Measurements from ENCODE around the gene MPHOSPH8.

DNA sequence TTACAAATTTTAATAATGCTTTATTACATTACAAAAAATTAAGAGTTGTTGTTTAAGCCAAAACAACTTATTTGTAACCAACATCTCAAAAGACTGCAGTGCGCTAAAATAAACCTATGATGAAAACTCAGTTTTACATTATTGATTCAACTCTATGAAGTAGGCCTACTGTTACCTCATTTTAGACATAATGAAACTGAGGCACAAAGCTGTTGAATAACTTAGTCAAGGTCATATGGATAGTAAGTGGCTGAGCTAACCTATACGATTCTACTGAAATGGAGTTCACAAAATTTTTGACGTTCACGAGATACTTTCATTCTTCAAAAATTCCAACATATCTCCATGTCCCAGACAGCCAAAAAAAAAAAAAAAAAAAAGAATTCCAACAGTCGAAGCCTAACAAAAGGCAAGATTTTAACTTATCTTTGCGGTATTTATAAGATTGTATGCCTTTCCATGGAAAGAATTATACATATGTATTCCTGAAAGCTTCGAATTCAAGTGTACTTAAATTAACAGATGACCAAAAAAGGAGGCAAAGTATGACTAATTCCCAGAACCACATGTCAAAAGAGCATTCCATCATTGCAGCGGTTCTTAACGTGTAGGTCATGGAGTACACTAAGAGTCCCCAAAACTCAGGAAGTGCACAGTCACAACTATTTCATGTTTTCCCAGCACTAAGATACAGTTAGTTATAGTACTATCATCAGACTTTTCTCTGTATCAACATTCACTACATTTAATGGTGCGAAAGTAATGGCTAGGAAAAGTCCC, 79.9 kb downstream of the MPHOSPH8 start:
- TF ChIP-seq POLR2A (IDR thresholded peaks at IDR 0.05): no peak
- TF ChIP-seq, protein P1, sequence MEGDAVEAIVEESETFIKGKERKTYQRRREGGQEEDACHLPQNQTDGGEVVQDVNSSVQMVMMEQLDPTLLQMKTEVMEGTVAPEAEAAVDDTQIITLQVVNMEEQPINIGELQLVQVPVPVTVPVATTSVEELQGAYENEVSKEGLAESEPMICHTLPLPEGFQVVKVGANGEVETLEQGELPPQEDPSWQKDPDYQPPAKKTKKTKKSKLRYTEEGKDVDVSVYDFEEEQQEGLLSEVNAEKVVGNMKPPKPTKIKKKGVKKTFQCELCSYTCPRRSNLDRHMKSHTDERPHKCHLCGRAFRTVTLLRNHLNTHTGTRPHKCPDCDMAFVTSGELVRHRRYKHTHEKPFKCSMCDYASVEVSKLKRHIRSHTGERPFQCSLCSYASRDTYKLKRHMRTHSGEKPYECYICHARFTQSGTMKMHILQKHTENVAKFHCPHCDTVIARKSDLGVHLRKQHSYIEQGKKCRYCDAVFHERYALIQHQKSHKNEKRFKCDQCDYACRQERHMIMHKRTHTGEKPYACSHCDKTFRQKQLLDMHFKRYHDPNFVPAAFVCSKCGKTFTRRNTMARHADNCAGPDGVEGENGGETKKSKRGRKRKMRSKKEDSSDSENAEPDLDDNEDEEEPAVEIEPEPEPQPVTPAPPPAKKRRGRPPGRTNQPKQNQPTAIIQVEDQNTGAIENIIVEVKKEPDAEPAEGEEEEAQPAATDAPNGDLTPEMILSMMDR (IDR thresholded peaks at IDR 0.05): no peak

All from transverse colon (tissue), 3 donors.